Adrenal gland (tissue), 5 donors: Measurements from ENCODE around the gene RAB41.

Experiments used
- CTCF ChIP-seq, 6 experiments: fragments of 450-650 bp in 4 of 6; fragments of 200-600 bp in 2 of 6; sonication (generic) in 1 of 6; IDR thresholded peaks; 1 replicate in 5 of 6; 2 replicates in 1 of 6; pipeline versions ENCODE4 v1.5.1 to v1.8.0; 2016 to 2021; ENCODE audit warnings: antibody characterized with exemption in 6 of 6, mild to moderate bottlenecking in 2 of 6, moderate library complexity in 1 of 6
- POLR2A ChIP-seq, 2 donors: fragments of 450-650 bp; IDR thresholded peaks; one replicate each; pipeline ENCODE4 v1.6.1; 2017; ENCODE audit warnings: antibody characterized with exemption in 2 of 2, mild to moderate bottlenecking in 2 of 2, moderate library complexity in 1 of 2
- donor health status: DM: no; HTN: no; CAD: no.

GRCh38 chrX:70268034-70268433 lies 13.9 kb upstream of the RAB41 start, which contains the start of gene ARR3:
- TF ChIP-seq POLR2A (IDR thresholded peaks at IDR 0.05): no peak
- TF ChIP-seq CTCF (IDR thresholded peaks at IDR 0.05): no peak
